PC-9 (cell line): ENCODE measurements around the gene CCDC12.

ENCODE experiments used
- CTCF ChIP-seq: fragments of 200-600 bp; sonication (generic); conservative IDR thresholded peaks from 2 replicates; pipeline ENCODE4 v1.6.1; 2017; ENCODE audit warnings: mixed run types, antibody characterized with exemption, mild to moderate bottlenecking, moderate library complexity
- EZH2 ChIP-seq: fragments of 200-600 bp; sonication (generic); IDR thresholded peaks from 2 replicates; pipeline ENCODE4 v1.8.0; 2017; ENCODE audit warnings: antibody characterized with exemption, low read depth

GRCh38 chr3:46897829-46898320 is 78.7 kb downstream of the CCDC12 start:
- TF ChIP-seq CTCF (no peak; the same call in 1 of the 2 replicates), EZH2 (no peak)
